ENCODE data around the gene URGCP.
A peak's percentile ranks its signal among the peaks of the same experiment; 100 is the strongest.

URGCP gene

DNA sequence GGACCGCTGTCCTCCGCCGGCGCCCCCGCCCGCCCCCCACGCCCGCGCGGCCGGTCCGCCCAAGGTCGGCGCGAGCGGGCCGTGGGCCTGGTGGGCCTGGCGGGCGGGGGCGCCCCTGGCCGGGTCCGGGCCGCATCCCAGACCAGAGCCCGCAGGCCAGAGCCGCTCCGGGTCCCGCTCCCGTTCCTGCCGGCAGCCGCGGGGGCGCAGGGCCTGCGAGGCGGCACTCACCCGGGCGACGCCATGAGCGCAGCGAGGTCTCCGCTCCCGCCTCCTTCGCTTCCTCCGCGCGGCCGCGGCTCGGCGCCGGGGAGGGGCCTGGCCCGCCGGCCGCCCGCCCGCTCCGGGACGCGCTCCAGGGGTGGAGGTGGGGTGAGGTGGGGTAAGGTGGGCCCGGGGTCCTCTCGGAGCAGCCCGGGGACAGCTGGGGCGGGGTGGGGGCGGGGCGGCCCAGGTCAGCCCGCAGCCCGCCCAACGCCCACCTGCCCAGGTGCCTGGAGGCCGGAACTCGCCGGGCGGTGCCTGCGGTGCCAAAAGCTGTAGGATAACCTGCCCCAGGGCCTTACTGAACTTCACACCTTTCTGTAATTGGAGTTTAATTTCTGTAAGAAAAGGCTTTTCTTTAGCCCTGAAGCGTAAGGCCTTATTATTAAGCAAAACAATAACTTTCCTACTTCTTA is at the start of gene URGCP:
URGCP (minus strand) TSS at position 266 of the 680 bp plus-strand sequence; CDS start at position 245, 21 bp downstream.
- no peak for DNase-seq (ENCODE audit: low read depth)

DNA sequence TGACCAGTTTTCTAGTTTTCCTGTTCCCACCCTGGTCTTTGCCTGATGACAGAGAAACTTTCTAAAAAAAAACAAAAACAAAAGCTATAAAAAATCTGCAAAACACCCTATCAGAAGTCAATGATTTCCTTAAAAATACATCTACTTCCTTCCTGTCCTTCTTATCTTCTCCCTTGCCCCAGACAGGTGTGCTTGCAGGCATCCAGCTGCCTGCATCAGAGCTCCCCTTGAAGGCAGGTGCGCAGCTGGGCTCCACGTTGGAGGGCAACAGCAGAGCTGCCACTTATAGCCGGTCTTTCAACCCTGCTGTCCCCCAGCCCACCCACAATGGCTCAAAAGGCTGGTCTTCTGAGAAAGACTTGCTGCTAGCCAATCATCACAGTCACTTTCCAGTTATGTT is 49.6 kb upstream of the URGCP start:
- DNase-seq (ENCODE audit: low read depth), result no peak

- peak; percentile 42 for DNase-seq (ENCODE audit: low read depth)
Observed at GRCh38 chr7:43954524-43955228, 48.3 kb upstream of the URGCP start.

- DNase-seq (ENCODE audit: low read depth), result no peak
Observed at GRCh38 chr7:43953071-43953470, 46.7 kb upstream of the URGCP start.

- no peak for DNase-seq (ENCODE audit: low read depth)
Observed at GRCh38 chr7:43952028-43952427, 45.6 kb upstream of the URGCP start.

- DNase-seq (ENCODE audit: low read depth), result no peak
Observed at GRCh38 chr7:43944286-43944685, 37.9 kb upstream of the URGCP start.

DNA sequence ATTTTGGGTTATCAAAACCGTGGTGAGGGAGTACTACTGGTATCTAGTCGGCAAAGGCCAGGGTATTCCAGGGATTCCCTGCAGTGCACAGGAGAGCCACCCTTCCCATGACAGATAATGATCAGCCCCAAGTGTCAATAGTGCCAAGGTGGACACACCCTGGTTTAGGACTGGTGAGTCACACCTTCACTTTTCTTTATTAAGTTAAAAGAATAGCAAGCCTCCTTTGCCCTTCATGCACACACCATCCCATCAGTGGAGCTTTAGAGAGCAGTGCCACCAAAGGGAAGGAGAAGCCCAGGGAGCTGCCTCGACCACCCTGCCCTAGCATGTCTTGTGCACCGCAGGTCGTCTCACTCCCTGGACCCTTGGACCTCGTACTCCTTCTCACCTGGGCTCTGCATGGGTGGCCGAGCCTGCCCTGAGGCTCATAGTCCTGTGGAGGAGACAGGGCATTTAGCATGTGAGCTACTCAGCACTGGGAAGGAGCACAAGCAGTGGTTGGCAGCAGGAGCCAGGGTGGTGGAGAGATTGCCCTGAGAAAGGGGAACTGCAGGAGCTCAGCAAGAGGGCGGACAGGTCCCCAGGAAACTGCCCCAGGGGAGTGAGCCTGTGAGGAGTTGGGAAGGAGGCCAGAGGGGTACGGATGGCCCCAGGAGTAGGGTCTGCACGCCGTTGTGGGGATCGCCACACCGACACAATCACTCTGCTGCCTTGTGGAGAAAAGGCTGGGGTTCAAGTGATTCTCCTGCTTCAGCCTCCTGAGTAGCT is 37.2 kb upstream of the URGCP start:
- DNase-seq (ENCODE audit: low read depth), result no peak

- DNase-seq (ENCODE audit: low read depth), result no peak
Observed at GRCh38 chr7:43942997-43943396, 36.6 kb upstream of the URGCP start.

DNA sequence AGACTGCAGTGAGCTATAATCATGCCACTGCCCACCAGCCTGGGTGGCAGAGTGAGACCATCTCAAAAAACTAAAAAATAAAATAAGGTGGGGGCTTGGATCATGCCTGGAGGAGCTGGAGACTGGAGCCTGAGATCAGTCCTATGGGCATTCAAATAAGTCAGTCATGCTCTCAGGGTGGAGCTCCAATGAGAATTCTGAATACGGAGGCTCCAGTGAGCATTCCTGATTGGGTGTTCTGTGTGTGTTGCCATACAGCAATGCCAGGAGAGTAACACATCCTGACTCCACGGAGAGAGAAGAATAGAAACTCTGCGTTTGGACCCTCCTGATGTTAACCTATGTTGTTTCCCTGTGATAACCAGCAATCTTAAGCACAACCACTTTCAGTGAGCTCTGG is 35.9 kb upstream of the URGCP start:
- DNase-seq (ENCODE audit: low read depth), result no peak

DNA sequence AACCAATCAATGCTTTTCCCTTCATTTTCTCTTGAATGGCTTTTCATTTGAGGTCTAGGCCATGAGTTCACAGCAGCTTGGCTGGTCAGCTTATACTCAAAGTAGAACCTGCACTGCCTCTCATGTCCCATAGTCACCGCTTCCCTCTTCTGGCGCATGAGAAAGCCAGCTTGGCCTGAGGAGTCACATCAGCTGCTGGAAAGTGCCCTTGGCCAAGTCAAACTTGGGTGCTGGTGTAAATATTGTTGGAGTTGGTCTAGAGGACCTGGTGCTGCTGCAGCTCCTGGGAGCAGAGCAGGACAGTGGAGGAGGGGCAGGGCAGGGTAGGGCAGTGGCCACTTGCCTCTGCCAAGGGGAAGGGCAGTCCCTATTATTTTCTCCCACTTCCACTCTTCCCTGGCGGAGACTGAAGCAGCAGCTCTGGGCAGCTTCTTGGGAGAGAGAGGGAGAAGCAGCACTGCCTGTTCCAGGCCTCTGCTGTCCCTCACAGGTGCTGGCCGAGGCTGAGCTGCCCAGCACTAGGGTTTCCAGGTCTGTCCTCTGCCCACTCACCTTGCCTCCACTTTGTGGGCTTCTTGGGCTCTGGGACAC is 32.6 kb upstream of the URGCP start:
- no peak for DNase-seq (ENCODE audit: low read depth)

- DNase-seq (ENCODE audit: low read depth), result no peak
Observed at GRCh38 chr7:43937444-43937843, 31.0 kb upstream of the URGCP start.

DNA sequence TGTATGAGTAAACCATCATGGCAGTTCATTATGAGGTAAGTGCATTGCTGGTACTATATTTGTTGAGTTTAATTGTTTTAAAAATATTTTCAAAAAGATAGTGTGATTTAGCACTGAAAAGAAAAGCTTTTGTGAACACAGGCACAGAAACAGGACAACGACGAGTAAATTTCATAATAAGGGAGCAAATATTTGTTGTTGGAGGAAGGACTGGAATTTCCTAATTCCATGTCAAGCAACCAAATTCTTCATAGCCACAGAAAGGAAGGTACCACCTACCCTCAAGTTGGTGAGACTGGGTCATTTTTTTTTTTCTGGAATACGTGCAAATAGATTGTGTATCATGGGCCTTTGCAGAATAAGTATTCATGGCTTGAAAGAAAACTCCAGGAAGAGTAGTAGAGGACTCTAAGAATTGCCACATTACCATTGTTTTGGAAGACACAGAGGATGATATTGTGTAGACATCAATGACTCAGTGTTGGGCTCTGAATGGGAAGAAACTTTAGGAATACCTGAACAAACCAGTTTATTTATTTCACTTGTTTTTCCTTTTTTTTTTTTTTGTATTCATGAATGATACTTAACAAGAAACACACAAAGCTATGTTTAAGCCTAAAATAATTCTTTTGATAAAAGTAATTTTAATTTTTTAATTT is 27.6 kb upstream of the URGCP start:
- DNase-seq (ENCODE audit: low read depth), result no peak

DNA sequence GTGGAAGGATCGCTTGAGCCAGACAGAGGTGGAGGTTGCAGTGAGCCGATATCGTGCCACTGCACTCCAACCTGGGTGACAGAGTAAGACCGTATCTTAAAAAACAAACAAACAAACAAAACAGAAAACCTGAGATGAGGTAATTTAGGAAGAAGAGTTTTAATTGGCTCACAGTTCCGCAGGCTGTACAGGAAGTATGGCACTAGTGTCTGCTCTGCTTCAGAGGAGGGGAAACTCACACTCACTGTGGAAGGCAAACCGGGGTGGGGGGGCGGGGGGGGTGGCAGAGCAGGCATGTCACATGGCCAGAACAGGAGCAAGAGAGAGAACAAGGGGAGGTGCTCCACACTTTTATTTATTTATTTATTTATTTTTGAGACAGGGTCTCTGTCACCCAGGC is 24.9 kb upstream of the URGCP start:
- DNase-seq (ENCODE audit: low read depth), result no peak

- DNase-seq (ENCODE audit: low read depth), result no peak
Observed at GRCh38 chr7:43929529-43930457, 23.4 kb upstream of the URGCP start.

DNA sequence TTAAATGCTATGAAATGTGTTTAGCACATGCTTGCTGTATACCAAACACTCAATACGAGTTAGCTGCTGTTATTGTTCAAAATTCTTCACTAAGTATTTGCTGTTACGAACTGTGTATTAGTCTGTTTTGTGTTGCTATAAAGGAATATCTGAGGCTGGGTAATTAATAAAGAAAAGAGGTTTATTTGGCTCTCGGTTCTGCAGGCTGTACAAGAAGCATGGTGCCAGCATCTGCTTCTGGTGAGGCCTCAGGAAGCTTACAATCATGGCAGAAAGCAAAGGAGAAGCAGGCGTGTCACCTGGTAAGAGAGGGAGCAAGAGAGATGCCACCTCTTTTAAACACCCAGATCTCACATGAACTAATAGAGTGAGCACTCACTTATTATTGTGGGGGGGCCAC is 21.4 kb upstream of the URGCP start:
- no peak for DNase-seq (ENCODE audit: low read depth)

- no peak for DNase-seq (ENCODE audit: low read depth)
Observed at GRCh38 chr7:43926798-43927123, 20.4 kb upstream of the URGCP start.

DNA sequence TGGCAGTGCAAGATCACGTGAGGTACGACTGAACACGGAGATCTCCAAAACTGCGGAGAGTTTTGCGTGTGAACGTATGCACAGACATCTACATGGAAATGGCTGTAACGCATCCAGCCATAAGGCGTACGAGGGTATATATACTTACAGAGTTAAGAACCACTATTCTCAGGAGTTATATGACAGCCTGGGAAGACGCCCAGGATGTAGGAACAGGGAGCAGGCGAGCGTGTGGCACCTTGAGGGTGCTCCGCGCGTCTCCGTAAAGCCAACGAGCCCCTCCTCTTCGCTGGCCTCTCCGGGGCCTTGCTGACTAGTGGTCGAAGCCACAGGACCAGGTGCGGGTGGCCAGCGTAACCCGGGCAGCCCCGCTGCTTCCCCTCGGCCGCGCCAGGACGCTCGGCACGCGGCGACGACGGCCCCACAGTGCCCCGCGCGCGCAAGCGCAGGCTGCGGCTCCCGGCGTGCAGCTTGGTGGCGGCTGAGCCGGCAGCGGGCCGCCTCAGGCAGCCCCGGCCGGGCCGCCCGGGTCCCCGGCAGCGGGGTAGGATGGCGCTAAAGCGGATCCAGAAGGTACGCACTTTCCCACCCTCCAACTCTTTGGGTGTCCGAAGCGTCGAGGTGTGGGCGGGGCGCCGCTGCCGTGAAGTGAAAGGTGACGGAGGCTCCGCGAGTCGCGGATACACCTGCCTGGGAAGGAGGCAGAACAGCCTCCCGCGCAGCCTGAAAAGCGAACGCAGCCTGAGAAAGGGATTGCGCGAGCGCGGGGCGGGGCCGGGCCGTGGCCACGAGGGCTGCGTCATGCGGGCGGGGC is 19.8 kb upstream of the URGCP start, which contains the start of gene UBE2D4:
UBE2D4 (plus strand) TSS at position 453 of the 814 bp plus-strand sequence; CDS start at position 550, 97 bp downstream.
- peak; percentile 67 for DNase-seq (ENCODE audit: low read depth)

GRCh38 chr7:43922726-43923125 is 16.3 kb upstream of the URGCP start:
- no peak for DNase-seq (ENCODE audit: low read depth)

- DNase-seq (ENCODE audit: low read depth), result no peak
Observed at GRCh38 chr7:43921423-43921822, 15.0 kb upstream of the URGCP start.

DNA sequence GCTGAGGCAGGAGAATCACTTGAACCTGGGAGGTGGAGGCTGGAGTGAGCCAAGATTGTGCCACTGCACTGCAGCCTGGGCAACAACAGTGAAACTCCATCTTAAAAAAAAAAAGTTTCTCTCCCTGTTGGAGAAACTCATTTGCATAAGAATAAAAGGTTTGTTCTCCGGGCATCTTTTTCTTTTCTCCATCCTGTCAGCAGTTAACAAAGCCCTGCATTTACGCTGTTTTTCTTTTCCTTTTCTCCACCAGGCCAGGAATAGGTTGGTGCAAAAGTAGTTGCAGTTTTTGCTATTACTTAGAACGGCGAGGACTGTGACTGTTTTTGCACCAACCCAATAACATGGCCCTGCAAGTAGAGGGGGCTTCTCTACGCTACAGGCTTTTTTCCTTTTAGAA is 9.5 kb upstream of the URGCP start:
- no peak for DNase-seq (ENCODE audit: low read depth)

All from HS-5 (cell line).